ENCODE measurements around the gene C16orf96.

Gene C16orf96

GRCh38 chr16:4597174-4597573 is 41.0 kb downstream of the C16orf96 start:
- TF ChIP-seq CTCF (IDR thresholded peaks at IDR 0.05; ENCODE audit: borderline replicate concordance, extremely low read depth, low read length, poor library complexity, severe bottlenecking) (no peak), EZH2 (IDR thresholded peaks at IDR 0.05; ENCODE audit: borderline replicate concordance, low read depth, low read length, severe bottlenecking) (no peak)
- no peak for ATAC-seq (ENCODE audit: insufficient read depth, low read depth)
- H3K27ac ChIP-seq (ENCODE audit: low read length): no peak overlapping the region
- H3K4me1 ChIP-seq (ENCODE audit: insufficient read depth, low read length): no peaks in the 10 kb centered on the region
- no peaks in the 10 kb centered on the region for H3K27me3 ChIP-seq (ENCODE audit: insufficient read depth, low read length, poor library complexity)
- H2AFZ ChIP-seq (ENCODE audit: low read depth, low read length): no peak overlapping the region
- no peak overlapping the region for H3K4me2 ChIP-seq (ENCODE audit: insufficient read depth, low read length)
- no peak overlapping the region for H3K9ac ChIP-seq (ENCODE audit: low read depth, low read length)
- H3K79me2 ChIP-seq (ENCODE audit: insufficient read depth, low read length): no peaks in the 10 kb centered on the region
- H3K9me3 ChIP-seq (ENCODE audit: insufficient read depth, low read length, severe bottlenecking): no peaks in the 10 kb centered on the region
- H3K4me3 ChIP-seq (ENCODE audit: low read depth in 1 of 2, low read length in 2 of 2): no peak overlapping the region
- no peaks in the 10 kb centered on the region for H3K36me3 ChIP-seq (ENCODE audit: insufficient read depth, low read length)
- no peaks in the 10 kb centered on the region for H4K20me1 ChIP-seq (ENCODE audit: insufficient read depth, low read length)
- DNase-seq: no peak

- no peaks in the 10 kb centered on the region for H3K27me3 ChIP-seq (ENCODE audit: insufficient read depth, low read length, poor library complexity)
- no peaks in the 10 kb centered on the region for H3K4me1 ChIP-seq (ENCODE audit: insufficient read depth, low read length)
- no peak overlapping the region for H3K4me3 ChIP-seq (ENCODE audit: low read depth in 1 of 2, low read length in 2 of 2)
- TF ChIP-seq EZH2 (IDR thresholded peaks at IDR 0.05; ENCODE audit: borderline replicate concordance, low read depth, low read length, severe bottlenecking) (no peak), CTCF (IDR thresholded peaks at IDR 0.05; ENCODE audit: borderline replicate concordance, extremely low read depth, low read length, poor library complexity, severe bottlenecking) (no peak)
- no peaks in the 10 kb centered on the region for H4K20me1 ChIP-seq (ENCODE audit: insufficient read depth, low read length)
- no peaks in the 10 kb centered on the region for H3K9me3 ChIP-seq (ENCODE audit: insufficient read depth, low read length, severe bottlenecking)
- H2AFZ ChIP-seq (ENCODE audit: low read depth, low read length): no peak overlapping the region
- H3K36me3 ChIP-seq (ENCODE audit: insufficient read depth, low read length): no peaks in the 10 kb centered on the region
- no peak overlapping the region for H3K4me2 ChIP-seq (ENCODE audit: insufficient read depth, low read length)
- ATAC-seq (ENCODE audit: insufficient read depth, low read depth) (no peak), DNase-seq (no peak)
- H3K9ac ChIP-seq (ENCODE audit: low read depth, low read length): no peak overlapping the region
- H3K27ac ChIP-seq (ENCODE audit: low read length): no peak overlapping the region
- H3K79me2 ChIP-seq (ENCODE audit: insufficient read depth, low read length): no peaks in the 10 kb centered on the region
These were observed 42.9 kb downstream of the C16orf96 start for GRCh38 chr16:4599037-4599436.

GRCh38 chr16:4599545-4599944 is 43.4 kb downstream of the C16orf96 start:
- no peaks in the 10 kb centered on the region for H4K20me1 ChIP-seq (ENCODE audit: insufficient read depth, low read length)
- H3K4me2 ChIP-seq (ENCODE audit: insufficient read depth, low read length): no peak overlapping the region
- no peak overlapping the region for H3K4me3 ChIP-seq (ENCODE audit: low read depth in 1 of 2, low read length in 2 of 2)

More at GRCh38 chr16:4599545-4599944, 43.4 kb downstream of the C16orf96 start:
- Histone ChIP-seq H3K9ac (ENCODE audit: low read depth, low read length) (no peak overlapping the region), H2AFZ (ENCODE audit: low read depth, low read length) (no peak overlapping the region), H3K36me3 (ENCODE audit: insufficient read depth, low read length) (no peaks in the 10 kb centered on the region), H3K79me2 (ENCODE audit: insufficient read depth, low read length) (no peaks in the 10 kb centered on the region), H3K27ac (ENCODE audit: low read length) (no peak overlapping the region), H3K4me1 (ENCODE audit: insufficient read depth, low read length) (no peaks in the 10 kb centered on the region), H3K27me3 (ENCODE audit: insufficient read depth, low read length, poor library complexity) (no peaks in the 10 kb centered on the region), H3K9me3 (ENCODE audit: insufficient read depth, low read length, severe bottlenecking) (no peaks in the 10 kb centered on the region)
- no peak for DNase-seq
- TF ChIP-seq CTCF (IDR thresholded peaks at IDR 0.05; ENCODE audit: borderline replicate concordance, extremely low read depth, low read length, poor library complexity, severe bottlenecking) (no peak), EZH2 (IDR thresholded peaks at IDR 0.05; ENCODE audit: borderline replicate concordance, low read depth, low read length, severe bottlenecking) (no peak)
- ATAC-seq (ENCODE audit: insufficient read depth, low read depth): no peak
